ENCODE data around the gene OR2AJ1.

- TF ChIP-seq, protein P1, sequence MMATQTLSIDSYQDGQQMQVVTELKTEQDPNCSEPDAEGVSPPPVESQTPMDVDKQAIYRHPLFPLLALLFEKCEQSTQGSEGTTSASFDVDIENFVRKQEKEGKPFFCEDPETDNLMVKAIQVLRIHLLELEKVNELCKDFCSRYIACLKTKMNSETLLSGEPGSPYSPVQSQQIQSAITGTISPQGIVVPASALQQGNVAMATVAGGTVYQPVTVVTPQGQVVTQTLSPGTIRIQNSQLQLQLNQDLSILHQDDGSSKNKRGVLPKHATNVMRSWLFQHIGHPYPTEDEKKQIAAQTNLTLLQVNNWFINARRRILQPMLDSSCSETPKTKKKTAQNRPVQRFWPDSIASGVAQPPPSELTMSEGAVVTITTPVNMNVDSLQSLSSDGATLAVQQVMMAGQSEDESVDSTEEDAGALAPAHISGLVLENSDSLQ (IDR thresholded peaks at IDR 0.05), result no peak
- no peak for TF ChIP-seq FOXM1 (IDR thresholded peaks at IDR 0.05; ENCODE audit: borderline replicate concordance)
- TF ChIP-seq FOXK2 (IDR thresholded peaks at IDR 0.05), result no peak
- no peak for TF ChIP-seq ARNT (IDR thresholded peaks at IDR 0.05)
- no peak for TF ChIP-seq FOXA1 (IDR thresholded peaks at IDR 0.05)
- no peak for TF ChIP-seq TARDBP (IDR thresholded peaks at IDR 0.05)
- no peak for TF ChIP-seq BHLHE40 (IDR thresholded peaks at IDR 0.05; ENCODE audit: borderline replicate concordance)
- no peak for TF ChIP-seq ELF4 (IDR thresholded peaks at IDR 0.05)
- TF ChIP-seq CTBP1 (IDR thresholded peaks at IDR 0.05; ENCODE audit: borderline replicate concordance), result no peak
- TF ChIP-seq NFRKB (IDR thresholded peaks at IDR 0.05), result no peak
- TF ChIP-seq SUZ12 (IDR thresholded peaks at IDR 0.05), result no peak
- no peak for TF ChIP-seq LEF1 (IDR thresholded peaks at IDR 0.05; ENCODE audit: borderline replicate concordance)
Measured at GRCh38 chr1:247948558-247948957, 23.9 kb downstream of the OR2AJ1 start, which contains the start of gene OR2L8.

Measured in HEK293T (cell line).